SJSA1 (cell line): ENCODE results near the gene TNFSF8. TPM values are rescaled to one million over a fixed set of nuclear protein-coding genes. Genes with fewer than 3 reads are reported as not detected.

ENCODE experiments used
- DNase-seq, 2 experiments: peaks; one replicate each; pipeline ENCODE4 v3.0.0-alpha.2; 2015 to 2020; ENCODE audit warnings: low spot score in 2 of 2, low read depth in 1 of 2
- H3K27ac ChIP-seq: fragments of 250-450 bp; sonication (Bioruptor Pico); 2 replicates; pipeline ENCODE4 v1.5.1; 2020; ENCODE audit warnings: mild to moderate bottlenecking, moderate library complexity
- H3K27me3 ChIP-seq: fragments of 250-450 bp; sonication (Bioruptor Pico); replicated peaks from 2 replicates; pipeline ENCODE4 v1.5.1; 2020; ENCODE audit warnings: mild to moderate bottlenecking, moderate library complexity
- H3K36me3 ChIP-seq: fragments of 250-450 bp; sonication (Bioruptor Pico); 2 replicates; pipeline ENCODE4 v1.5.1; 2020; ENCODE audit warnings: mild to moderate bottlenecking
- H3K4me1 ChIP-seq: fragments of 250-450 bp; sonication (Bioruptor Pico); replicated peaks from 2 replicates; pipeline ENCODE4 v1.6.1; 2021; ENCODE audit warnings: mild to moderate bottlenecking
- H3K4me3 ChIP-seq: fragments of 250-450 bp; sonication (Bioruptor Pico); 2 replicates; pipeline ENCODE4 v1.5.1; 2020; ENCODE audit warnings: mild to moderate bottlenecking
- H3K9me3 ChIP-seq: fragments of 250-450 bp; sonication (Bioruptor Pico); replicated peaks from 2 replicates; pipeline ENCODE4 v1.5.1; 2020; ENCODE audit warnings: mild to moderate bottlenecking
- total RNA-seq: library from RNA; depleted of rRNA; stranded (reverse); fragments of >200 nt; shearing (Covaris generic); gene quantifications from 2 replicates; pipeline ENCODE4 v1.2.3, GENCODE V29; 2014

The TNFSF8 gene
- total RNA-seq, 1 experiment from 2014 or later, result not detected

DNA sequence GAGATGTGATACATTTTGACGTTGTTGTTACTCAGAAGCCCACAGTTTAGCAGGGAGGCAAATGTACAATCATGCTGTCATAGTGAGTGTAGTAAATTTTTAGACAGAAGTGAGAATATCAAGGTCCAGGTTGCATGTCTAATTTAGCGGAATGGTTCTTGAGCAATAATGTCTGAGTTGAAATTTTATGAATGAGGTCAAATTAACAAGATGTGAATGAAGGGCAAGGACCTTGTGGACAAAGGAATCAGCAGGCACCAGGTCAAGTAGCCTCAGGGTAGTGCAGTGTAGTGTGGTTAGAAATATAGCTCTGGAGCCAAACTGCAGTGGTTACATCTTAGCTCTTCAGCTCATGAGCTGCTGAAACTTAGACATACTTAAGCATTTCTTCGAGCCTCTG lies 36.2 kb downstream of the TNFSF8 start:
- Histone ChIP-seq H3K4me1 (peaks cover 29% of the 10 kb centered on the region), H3K27ac (peak overlapping the region; percentile 79), H3K4me3 (no peak overlapping the region), H3K27me3 (no peaks in the 10 kb centered on the region), H3K36me3 (no peaks in the 10 kb centered on the region), H3K9me3 (no peaks in the 10 kb centered on the region)
- DNase-seq, result no peak

DNA sequence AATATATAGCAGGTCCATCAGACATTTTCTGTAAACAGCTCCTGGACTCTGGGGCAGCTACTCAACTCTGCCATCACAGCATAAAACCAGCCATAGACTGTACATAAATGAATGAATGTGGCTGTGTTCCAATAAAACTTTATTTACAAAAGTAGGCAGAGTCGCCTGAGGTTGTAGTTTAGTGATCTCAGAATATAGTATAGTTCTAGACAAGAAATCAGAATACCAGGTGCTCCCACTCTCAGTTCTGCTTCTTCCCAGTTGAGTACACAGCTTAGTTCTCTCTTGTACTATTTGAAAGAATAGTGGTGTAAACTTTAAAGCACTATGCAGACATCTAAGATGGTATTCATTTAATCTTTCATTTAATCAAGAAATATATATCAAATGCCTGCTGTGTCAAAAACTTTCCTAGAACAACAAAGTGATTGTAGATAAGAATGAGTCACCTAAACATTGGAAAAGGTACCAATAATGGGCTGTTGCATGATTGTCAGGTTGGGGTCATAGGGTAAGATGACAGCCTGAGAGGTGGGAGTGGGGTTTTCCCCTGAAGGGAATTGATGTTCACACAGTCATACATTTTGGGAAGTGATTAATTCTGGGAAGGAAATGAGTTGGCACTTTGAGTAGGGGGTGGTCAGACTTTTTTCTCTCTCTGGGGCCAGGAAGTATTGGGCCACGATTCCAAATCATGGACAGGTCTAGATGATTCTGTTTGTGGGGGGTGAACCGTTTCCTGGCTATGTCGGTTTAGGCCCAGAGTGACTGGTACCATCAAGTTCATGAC lies 37.0 kb downstream of the TNFSF8 start:
- no peak overlapping the region for H3K4me3 ChIP-seq
- DNase-seq, result no peak
- peaks cover 29% of the 10 kb centered on the region for H3K4me1 ChIP-seq
- H3K27me3 ChIP-seq, result no peaks in the 10 kb centered on the region
- no peaks in the 10 kb centered on the region for H3K36me3 ChIP-seq
- no peaks in the 10 kb centered on the region for H3K9me3 ChIP-seq
- H3K27ac ChIP-seq, result peak overlapping the region; percentile 79

DNA sequence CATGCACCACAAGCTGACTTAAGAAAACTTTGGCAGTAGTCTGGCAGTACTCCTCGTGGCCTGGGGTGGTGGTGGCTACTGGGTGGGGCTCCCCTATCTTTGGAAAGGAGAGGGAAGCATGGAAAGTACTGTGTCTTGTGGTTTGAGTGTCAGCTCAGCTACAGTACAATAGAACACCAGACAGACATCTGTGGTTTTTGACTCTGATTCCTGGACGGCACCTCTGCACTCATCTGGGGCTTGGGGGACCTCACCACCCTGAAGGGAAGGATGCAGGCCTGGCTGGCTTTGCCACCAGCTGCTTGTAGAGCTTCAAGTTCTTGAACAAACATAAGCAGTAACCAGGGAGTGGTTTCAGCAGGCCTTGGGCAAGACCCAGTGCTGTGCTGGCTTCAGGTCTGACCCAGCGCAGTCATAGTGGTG lies 40.6 kb downstream of the TNFSF8 start:
- Histone ChIP-seq H3K4me3 (no peak overlapping the region), H3K4me1 (peaks cover 19% of the 10 kb centered on the region), H3K27ac (no peak overlapping the region), H3K27me3 (no peaks in the 10 kb centered on the region), H3K9me3 (no peaks in the 10 kb centered on the region), H3K36me3 (no peaks in the 10 kb centered on the region)
- DNase-seq, result no peak

DNA sequence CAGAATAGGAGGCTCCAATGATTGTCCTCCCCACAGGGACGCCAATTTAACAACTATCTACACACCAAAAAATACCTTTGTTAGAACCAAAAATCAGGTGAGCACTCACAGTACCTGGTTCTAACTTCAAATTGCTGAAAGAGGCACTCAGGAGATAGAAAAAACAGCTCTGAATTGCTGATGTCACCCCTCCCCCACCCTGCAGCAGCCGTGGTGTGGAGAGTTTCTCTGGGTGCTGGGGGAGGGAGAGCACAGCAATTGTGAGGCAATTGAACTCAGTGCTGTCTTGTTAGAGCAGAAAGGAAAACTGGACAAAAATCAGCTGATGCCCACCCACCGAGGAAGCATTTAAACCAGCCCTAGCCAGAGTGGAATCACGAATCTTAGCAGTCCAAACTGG lies 41.8 kb downstream of the TNFSF8 start:
- Histone ChIP-seq H3K9me3 (no peaks in the 10 kb centered on the region), H3K27ac (no peak overlapping the region), H3K27me3 (no peaks in the 10 kb centered on the region), H3K36me3 (no peaks in the 10 kb centered on the region), H3K4me1 (peaks cover 7% of the 10 kb centered on the region), H3K4me3 (no peak overlapping the region)
- DNase-seq, result no peak

DNA sequence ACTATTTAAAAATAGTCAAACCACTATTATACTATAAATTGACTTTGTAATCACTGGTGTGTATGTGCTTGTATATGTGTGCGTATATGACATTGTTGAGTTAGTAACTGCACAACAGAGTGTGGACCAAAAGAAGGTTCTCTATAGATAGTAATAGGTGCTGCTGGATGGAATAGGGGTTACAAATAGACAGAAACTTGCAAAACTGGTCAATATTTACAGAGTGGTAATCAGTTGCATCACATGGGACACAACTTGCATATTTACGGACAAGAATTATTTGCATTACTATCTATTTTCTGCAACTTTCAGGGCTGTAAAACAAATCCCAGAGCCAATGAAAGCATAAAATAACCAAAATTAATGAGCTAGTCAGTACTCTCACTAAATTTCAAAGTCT lies 42.4 kb downstream of the TNFSF8 start:
- H3K9me3 ChIP-seq, result no peaks in the 10 kb centered on the region
- no peak overlapping the region for H3K4me3 ChIP-seq
- no peak for DNase-seq
- no peaks in the 10 kb centered on the region for H3K27me3 ChIP-seq
- no peaks in the 10 kb centered on the region for H3K36me3 ChIP-seq
- no peak overlapping the region for H3K27ac ChIP-seq
- 0 out of 2 replicates have a peak, but pooled peaks cover under 1% of the 10 kb centered on the region for H3K4me1 ChIP-seq

DNA sequence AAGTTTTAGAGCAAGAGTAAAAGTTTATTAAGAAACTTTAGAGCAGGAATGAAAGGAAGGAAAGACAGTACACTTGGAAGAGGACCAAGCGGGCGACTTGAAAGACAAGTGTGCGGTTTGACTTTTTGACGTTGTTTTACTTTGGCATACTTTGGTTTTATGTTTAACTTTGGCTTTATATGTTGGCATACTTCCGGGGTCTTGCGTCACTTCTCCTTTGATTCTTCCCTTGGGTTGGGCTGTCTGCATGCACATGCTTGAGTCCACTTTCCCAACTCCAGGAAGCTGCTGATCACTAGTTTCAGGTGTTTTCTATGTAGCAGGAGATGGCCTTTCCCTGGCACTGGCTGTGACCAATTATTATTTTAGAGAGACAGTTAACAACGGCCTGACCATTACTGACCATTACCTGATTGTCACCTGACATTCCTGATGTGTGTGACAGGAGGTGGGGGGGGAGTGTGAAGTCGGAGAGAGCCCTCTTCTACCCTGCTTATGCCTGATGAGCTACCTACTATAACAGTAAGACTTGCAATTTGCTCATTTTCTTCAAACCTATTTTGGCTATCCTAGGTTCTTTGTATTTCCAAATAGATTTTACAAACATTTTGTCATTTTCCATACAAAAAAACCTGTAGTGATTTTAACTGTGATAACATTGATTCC lies 45.5 kb downstream of the TNFSF8 start:
- no peak for DNase-seq

DNA sequence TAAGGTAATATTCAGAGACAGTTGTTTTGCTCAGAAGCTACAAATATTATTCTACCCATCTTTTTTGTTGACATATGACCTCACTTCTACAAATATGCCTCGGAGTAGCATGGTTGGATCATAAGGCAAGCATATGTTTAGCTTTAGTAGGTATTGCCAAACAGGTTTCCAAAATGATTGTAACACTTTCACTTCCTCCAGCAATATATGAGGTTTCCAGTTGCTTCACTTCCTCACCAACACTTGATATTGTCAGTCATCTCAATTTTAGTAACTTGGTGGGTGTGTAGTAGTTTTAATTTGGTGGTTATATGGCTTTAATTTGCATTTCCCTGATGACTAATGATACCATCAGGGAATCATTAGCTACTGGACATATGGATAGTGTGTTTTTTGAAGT lies 46.7 kb downstream of the TNFSF8 start:
- no peak for DNase-seq

More for the DNA sequence above, 45.5 kb downstream of the TNFSF8 start:
- no peaks in the 10 kb centered on the region for H3K4me1 ChIP-seq
- no peaks in the 10 kb centered on the region for H3K9me3 ChIP-seq
- no peaks in the 10 kb centered on the region for H3K36me3 ChIP-seq
- no peaks in the 10 kb centered on the region for H3K27me3 ChIP-seq
- H3K27ac ChIP-seq, result no peak overlapping the region
- H3K4me3 ChIP-seq, result no peak overlapping the region

DNA sequence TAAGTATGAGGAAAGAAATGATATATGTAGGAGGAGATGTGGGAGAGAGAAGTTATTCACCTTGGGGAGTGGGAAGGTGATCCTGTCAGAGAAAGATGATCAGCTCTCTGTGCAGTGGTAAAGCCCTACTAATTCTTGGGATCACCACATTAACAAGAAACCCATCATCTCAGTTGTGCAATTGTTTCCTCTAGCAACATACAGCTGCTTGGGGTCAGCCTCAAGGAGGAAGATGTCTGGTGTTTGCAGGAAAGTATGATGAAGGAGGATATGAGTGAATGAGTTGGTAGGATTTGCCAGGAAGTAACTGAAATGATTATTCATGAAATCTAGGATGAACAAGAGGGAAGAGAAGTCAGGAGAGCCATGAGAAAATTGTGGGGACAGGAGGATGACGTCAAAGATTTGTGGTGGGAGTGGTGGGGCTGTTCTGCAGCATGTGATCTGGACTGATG lies 50.1 kb downstream of the TNFSF8 start:
- H3K27ac ChIP-seq, result no peak overlapping the region
- H3K9me3 ChIP-seq, result no peaks in the 10 kb centered on the region
- H3K4me1 ChIP-seq, result no peaks in the 10 kb centered on the region
- no peak overlapping the region for H3K4me3 ChIP-seq
- no peak for DNase-seq
- no peaks in the 10 kb centered on the region for H3K36me3 ChIP-seq
- H3K27me3 ChIP-seq, result no peaks in the 10 kb centered on the region

More for the DNA sequence above, 46.7 kb downstream of the TNFSF8 start:
- H3K4me3 ChIP-seq, result no peak overlapping the region
- H3K36me3 ChIP-seq, result no peaks in the 10 kb centered on the region
- no peaks in the 10 kb centered on the region for H3K27me3 ChIP-seq
- no peaks in the 10 kb centered on the region for H3K9me3 ChIP-seq
- H3K27ac ChIP-seq, result no peak overlapping the region
- no peaks in the 10 kb centered on the region for H3K4me1 ChIP-seq

DNA sequence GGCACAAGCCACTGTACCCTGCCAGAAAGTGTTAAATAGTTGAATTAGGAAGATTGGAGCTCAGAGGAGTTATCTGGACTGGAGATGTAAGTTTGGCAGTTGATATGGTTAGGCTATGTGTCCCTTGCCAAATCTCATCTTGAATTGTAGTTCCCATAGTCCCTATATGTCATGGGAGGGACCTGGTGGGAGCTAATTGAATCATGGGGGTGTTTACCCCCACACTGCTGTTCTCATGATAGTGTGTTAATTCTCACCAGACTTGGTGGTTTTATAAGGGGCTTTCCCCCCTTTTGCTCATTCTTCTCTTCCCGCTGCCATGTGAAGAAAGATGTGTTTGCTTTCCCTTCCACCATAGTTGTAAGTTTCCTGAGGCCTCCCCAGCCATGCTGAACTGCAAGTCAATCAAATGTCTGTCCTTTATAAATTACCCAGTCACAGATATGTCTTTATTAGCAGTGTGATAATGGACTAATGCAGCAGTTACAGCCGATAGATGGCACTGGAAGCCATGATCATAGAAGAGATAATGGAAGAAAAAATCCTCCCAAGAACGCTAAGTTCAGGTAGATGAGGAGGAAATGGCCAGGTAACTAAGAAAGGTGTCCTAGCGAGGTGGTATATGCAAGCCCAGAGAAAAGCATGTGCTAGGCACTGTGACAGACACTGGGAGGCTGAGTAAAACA lies 51.4 kb downstream of the TNFSF8 start:
- Histone ChIP-seq H3K9me3 (no peaks in the 10 kb centered on the region), H3K4me3 (no peak overlapping the region), H3K27ac (no peak overlapping the region), H3K4me1 (no peaks in the 10 kb centered on the region), H3K27me3 (no peaks in the 10 kb centered on the region), H3K36me3 (no peaks in the 10 kb centered on the region)
- no peak for DNase-seq

DNA sequence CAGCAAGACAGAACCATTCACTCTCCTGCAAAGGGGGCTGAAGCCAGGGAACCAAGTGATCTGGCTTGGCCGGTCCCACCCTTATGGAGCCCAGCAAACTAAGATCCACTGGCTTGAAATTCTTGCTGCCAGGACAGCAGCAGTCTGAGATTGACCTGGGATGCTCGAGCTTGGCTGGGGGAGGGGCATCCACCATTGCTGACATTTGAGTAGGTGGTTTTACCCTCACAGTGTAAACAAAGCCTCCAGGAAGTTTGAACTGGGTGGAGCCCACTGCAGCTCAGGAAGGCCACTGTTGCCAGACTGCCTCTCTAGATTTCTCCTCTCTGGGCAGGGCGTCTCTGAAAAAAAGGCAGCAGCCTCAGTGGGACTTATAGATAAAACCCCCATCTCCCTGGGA lies 60.5 kb downstream of the TNFSF8 start:
- Histone ChIP-seq H3K27ac (no peak overlapping the region), H3K36me3 (no peaks in the 10 kb centered on the region), H3K9me3 (no peaks in the 10 kb centered on the region), H3K4me3 (no peak overlapping the region), H3K4me1 (no peaks in the 10 kb centered on the region), H3K27me3 (no peaks in the 10 kb centered on the region)
- no peak for DNase-seq

DNA sequence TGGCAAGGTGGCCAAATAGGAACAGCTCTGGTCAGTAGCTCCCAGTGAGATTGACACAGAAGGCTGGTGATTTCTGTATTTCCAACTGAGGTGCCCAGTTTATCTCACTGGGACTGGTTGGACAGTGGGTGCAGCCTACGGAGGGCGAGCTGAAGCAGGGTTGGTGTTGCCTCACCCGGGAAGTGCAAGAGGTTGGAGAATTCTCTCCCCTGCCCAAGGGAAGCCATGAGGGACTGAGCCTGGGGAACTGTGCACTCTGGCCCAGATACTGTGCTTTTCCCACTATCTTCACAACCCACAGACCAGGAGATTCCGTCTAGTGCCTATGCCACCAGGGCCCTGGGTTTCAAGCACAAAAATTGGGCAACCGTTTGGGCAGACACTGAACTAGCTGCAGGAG lies 61.0 kb downstream of the TNFSF8 start:
- DNase-seq, result no peak
- H3K27ac ChIP-seq, result no peak overlapping the region
- no peak overlapping the region for H3K4me3 ChIP-seq
- H3K36me3 ChIP-seq, result no peaks in the 10 kb centered on the region
- no peaks in the 10 kb centered on the region for H3K4me1 ChIP-seq
- no peaks in the 10 kb centered on the region for H3K9me3 ChIP-seq
- H3K27me3 ChIP-seq, result no peaks in the 10 kb centered on the region

DNA sequence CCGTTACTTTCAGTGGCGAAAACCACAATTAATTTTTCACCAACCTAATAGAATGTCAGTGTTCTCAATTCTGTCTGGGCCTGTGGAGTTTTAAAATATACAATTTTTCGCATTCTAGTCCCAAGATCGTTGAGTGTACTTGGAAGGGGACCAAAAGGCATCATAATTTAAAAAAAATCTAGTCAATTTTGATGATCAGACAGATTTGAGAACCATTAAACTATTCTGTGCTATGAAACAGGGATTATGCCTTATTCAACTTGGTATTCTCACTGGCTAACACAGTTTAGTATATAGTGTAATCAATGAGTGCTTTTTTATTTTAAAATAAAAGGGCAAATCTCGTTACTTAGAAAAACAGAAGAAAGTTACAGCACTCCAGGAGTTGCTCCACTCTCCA lies 63.1 kb downstream of the TNFSF8 start:
- Histone ChIP-seq H3K27ac (no peak overlapping the region), H3K4me1 (no peaks in the 10 kb centered on the region), H3K4me3 (no peak overlapping the region), H3K9me3 (no peaks in the 10 kb centered on the region), H3K36me3 (no peaks in the 10 kb centered on the region), H3K27me3 (no peaks in the 10 kb centered on the region)
- no peak for DNase-seq

DNA sequence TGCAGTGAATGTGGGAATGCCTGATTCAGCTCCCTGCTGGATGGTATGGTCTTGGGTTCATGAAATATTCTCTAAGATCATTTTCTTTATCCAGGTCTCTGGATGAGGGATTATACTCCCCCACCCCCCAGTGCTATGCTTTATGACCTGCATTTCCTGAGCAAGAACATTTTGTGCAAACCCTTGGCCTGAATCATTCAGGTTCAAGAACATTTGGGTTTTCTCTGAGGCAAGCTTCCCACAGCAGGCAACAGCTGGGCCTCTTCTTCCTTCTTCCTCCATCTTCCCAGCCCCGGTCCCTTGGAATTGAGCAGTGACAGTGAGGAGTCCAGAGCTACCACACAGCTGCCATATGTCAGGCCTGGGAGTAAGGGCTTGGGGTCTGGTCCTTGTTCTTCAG lies 65.9 kb downstream of the TNFSF8 start:
- Histone ChIP-seq H3K9me3 (no peaks in the 10 kb centered on the region), H3K27me3 (no peaks in the 10 kb centered on the region), H3K36me3 (no peaks in the 10 kb centered on the region), H3K27ac (no peak overlapping the region), H3K4me1 (no peaks in the 10 kb centered on the region), H3K4me3 (no peak overlapping the region)
- DNase-seq, result no peak
